ENCODE data around the gene ABHD17A. TPM values are rescaled to one million over a fixed set of nuclear protein-coding genes. Genes with fewer than 3 reads are reported as not detected.

The ABHD17A gene
- total and polyA plus RNA-seq, 9 of the 15 experiments (the other 6 are each of a cell fraction or from before 2014, with no cell fraction given) = 0.04 to 135 (median 21.8) TPM; not detected in 1

DNA sequence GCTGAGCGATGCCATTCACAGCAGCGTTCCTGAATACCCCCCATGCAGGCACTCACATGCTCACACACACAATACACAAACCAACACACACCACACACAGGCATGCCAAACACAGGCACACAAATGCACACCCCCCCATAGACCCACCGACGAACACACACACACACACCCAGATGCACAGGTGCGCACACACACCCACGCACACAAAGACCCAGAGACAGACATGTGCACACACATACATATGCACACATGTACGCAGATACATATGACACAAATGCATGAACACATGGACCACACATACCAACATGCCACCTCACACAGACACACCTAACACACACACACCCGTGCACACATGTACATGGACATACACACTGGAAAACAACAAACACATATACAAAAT, 48.6 kb upstream of the ABHD17A start:
- CTCF ChIA-PET (ENCODE audit: low intra/inter-chr PET ratio) = no interaction called here
- Histone ChIP-seq H3K4me3 (no peak overlapping the region), H3K9me1 (ENCODE audit: control insufficient read depth, insufficient read depth, low read length) (no peaks in the 10 kb centered on the region), H3K27ac (ENCODE audit: extremely low read depth, low read depth, low read length) (no peak overlapping the region), H4K20me1 (replicated peaks; ENCODE audit: control insufficient read depth, insufficient read depth, low read length) (no peaks in the 10 kb centered on the region), H3K79me2 (ENCODE audit: control insufficient read depth, insufficient read depth, low read length) (no peaks in the 10 kb centered on the region; the same call in 2 of the 3 replicates), H3K9ac (ENCODE audit: insufficient read depth in 1 of 2, low read depth in 2 of 2, low read length in 2 of 2) (no peak overlapping the region), H3K27me3 (ENCODE audit: control insufficient read depth in 2 of 2, insufficient read depth in 2 of 2, low read length in 2 of 2) (no peaks in the 10 kb centered on the region), H3K36me3 (ENCODE audit: control insufficient read depth, insufficient read depth, low read length) (no peaks in the 10 kb centered on the region), H3K4me1 (replicated peaks in 1 of 2; ENCODE audit: control insufficient read depth in 2 of 2, insufficient read depth in 2 of 2, low read length in 2 of 2) (peaks cover 13 to 47% of the 10 kb centered on the region in 2 experiments; a peak in 4 of 5 replicates), H2AFZ (ENCODE audit: low read depth, low read length) (no peak overlapping the region), H3K9me3 (replicated peaks; ENCODE audit: control insufficient read depth, insufficient read depth, low read depth, low read length) (peaks cover 2% of the 10 kb centered on the region; the same call in 1 of the 2 replicates), H3K4me2 (ENCODE audit: insufficient read depth, low read length) (no peak overlapping the region)
- no peak for DNase-seq (ENCODE audit: extremely low read depth in 1 of 4, low spot score in 3 of 4)
- POLR2A ChIA-PET = interaction anchor here (1.6 kb wide), 1 partner anchor 18 kb away, joined by 4 read pairs; no protein-coding TSS in a partner anchor
- no peak for TF ChIP-seq HDAC3 (IDR thresholded peaks at IDR 0.05; ENCODE audit: borderline replicate concordance, partially characterized antibody)
- no peak for TF ChIP-seq FOSL1 (tag; conservative IDR thresholded peaks at IDR 0.05)
- TF ChIP-seq, protein P1, sequence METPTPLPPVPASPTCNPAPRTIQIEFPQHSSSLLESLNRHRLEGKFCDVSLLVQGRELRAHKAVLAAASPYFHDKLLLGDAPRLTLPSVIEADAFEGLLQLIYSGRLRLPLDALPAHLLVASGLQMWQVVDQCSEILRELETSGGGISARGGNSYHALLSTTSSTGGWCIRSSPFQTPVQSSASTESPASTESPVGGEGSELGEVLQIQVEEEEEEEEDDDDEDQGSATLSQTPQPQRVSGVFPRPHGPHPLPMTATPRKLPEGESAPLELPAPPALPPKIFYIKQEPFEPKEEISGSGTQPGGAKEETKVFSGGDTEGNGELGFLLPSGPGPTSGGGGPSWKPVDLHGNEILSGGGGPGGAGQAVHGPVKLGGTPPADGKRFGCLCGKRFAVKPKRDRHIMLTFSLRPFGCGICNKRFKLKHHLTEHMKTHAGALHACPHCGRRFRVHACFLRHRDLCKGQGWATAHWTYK (CRISPR knock-in tag; IDR thresholded peaks at IDR 0.05) = no peak
- TF ChIP-seq SIN3B (IDR thresholded peaks at IDR 0.05; ENCODE audit: low read depth) = no peak
- TF ChIP-seq, protein P2, sequence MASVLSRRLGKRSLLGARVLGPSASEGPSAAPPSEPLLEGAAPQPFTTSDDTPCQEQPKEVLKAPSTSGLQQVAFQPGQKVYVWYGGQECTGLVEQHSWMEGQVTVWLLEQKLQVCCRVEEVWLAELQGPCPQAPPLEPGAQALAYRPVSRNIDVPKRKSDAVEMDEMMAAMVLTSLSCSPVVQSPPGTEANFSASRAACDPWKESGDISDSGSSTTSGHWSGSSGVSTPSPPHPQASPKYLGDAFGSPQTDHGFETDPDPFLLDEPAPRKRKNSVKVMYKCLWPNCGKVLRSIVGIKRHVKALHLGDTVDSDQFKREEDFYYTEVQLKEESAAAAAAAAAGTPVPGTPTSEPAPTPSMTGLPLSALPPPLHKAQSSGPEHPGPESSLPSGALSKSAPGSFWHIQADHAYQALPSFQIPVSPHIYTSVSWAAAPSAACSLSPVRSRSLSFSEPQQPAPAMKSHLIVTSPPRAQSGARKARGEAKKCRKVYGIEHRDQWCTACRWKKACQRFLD (CRISPR knock-in tag; IDR thresholded peaks at IDR 0.05) = no peak
- TF ChIP-seq XRCC4 (IDR thresholded peaks at IDR 0.05; ENCODE audit: extremely low read depth, insufficient read depth, insufficient read length) = no peak
- TF ChIP-seq, protein P3, sequence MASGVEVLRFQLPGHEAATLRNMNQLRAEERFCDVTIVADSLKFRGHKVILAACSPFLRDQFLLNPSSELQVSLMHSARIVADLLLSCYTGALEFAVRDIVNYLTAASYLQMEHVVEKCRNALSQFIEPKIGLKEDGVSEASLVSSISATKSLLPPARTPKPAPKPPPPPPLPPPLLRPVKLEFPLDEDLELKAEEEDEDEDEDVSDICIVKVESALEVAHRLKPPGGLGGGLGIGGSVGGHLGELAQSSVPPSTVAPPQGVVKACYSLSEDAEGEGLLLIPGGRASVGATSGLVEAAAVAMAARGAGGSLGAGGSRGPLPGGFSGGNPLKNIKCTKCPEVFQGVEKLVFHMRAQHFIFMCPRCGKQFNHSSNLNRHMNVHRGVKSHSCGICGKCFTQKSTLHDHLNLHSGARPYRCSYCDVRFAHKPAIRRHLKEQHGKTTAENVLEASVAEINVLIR (CRISPR knock-in tag; IDR thresholded peaks at IDR 0.05) = no peak
- TF ChIP-seq ZNF583 (CRISPR knock-in tag; IDR thresholded peaks at IDR 0.05) = no peak
- TF ChIP-seq, protein P4, sequence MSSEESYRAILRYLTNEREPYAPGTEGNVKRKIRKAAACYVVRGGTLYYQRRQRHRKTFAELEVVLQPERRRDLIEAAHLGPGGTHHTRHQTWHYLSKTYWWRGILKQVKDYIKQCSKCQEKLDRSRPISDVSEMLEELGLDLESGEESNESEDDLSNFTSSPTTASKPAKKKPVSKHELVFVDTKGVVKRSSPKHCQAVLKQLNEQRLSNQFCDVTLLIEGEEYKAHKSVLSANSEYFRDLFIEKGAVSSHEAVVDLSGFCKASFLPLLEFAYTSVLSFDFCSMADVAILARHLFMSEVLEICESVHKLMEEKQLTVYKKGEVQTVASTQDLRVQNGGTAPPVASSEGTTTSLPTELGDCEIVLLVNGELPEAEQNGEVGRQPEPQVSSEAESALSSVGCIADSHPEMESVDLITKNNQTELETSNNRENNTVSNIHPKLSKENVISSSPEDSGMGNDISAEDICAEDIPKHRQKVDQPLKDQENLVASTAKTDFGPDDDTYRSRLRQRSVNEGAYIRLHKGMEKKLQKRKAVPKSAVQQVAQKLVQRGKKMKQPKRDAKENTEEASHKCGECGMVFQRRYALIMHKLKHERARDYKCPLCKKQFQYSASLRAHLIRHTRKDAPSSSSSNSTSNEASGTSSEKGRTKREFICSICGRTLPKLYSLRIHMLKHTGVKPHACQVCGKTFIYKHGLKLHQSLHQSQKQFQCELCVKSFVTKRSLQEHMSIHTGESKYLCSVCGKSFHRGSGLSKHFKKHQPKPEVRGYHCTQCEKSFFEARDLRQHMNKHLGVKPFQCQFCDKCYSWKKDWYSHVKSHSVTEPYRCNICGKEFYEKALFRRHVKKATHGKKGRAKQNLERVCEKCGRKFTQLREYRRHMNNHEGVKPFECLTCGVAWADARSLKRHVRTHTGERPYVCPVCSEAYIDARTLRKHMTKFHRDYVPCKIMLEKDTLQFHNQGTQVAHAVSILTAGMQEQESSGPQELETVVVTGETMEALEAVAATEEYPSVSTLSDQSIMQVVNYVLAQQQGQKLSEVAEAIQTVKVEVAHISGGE (CRISPR knock-in tag; IDR thresholded peaks at IDR 0.05) = no peak
- TF ChIP-seq CBX1 (IDR thresholded peaks at IDR 0.05; ENCODE audit: low read depth) = no peak
- TF ChIP-seq, protein P5, sequence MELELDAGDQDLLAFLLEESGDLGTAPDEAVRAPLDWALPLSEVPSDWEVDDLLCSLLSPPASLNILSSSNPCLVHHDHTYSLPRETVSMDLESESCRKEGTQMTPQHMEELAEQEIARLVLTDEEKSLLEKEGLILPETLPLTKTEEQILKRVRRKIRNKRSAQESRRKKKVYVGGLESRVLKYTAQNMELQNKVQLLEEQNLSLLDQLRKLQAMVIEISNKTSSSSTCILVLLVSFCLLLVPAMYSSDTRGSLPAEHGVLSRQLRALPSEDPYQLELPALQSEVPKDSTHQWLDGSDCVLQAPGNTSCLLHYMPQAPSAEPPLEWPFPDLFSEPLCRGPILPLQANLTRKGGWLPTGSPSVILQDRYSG (tag; conservative IDR thresholded peaks at IDR 0.05; ENCODE audit: low read depth) = no peak
- BruUV-seq (replicated peaks) = no TSS peak
- intact Hi-C loops (cut with micrococcal nuclease) = no loop called here
- ATAC-seq = no peak
- WGBS (ENCODE audit: insufficient coverage, low coverage, missing lambda C conversion rate) = 72% methylated on average over 8 of the region's 8 CpGs
- FAIRE-seq = no peak
- in situ Hi-C loops (cut with MboI) = no loop called here

Measured in K562 (cell line).